Measurements from ENCODE around the gene OR10H1.
A peak's percentile ranks its signal among the peaks of the same experiment; 100 is the strongest.
"Not testable (repeated sequence)": the region's sequence is repeated elsewhere in the genome, so short reads cannot be mapped to it uniquely, and the experiment has no call there.

Gene OR10H1

GRCh38 chr19:15790096-15790495 lies 25.4 kb downstream of the OR10H1 start:
- H3K4me3 ChIP-seq (ENCODE audit: low read length), result no peak overlapping the region
- DNase-seq (ENCODE audit: low read depth), result peak; percentile 13
- TF ChIP-seq CTCF (IDR thresholded peaks at IDR 0.05; ENCODE audit: insufficient read depth, low read depth, low read length, missing control alignments), result no peak

GRCh38 chr19:15788594-15789270 lies 26.7 kb downstream of the OR10H1 start:
- no peak for DNase-seq (ENCODE audit: low read depth)
- H3K4me3 ChIP-seq (ENCODE audit: low read length), result no peak overlapping the region
- no peak for TF ChIP-seq CTCF (IDR thresholded peaks at IDR 0.05; ENCODE audit: insufficient read depth, low read depth, low read length, missing control alignments)

GRCh38 chr19:15787611-15788155 lies 27.8 kb downstream of the OR10H1 start, which contains the start of gene OR10H5:
Gene OR10H5, plus strand, starts transcription at chr19:15787661. Its CDS starts 6,388 bp downstream, at chr19:15794049.
- H3K4me3 ChIP-seq (ENCODE audit: low read length), result no peak within 1 kb of the TSS
- TF ChIP-seq CTCF (IDR thresholded peaks at IDR 0.05; ENCODE audit: insufficient read depth, low read depth, low read length, missing control alignments), result no peak
- DNase-seq (ENCODE audit: low read depth), result no peak

- DNase-seq (ENCODE audit: low read depth); H3K4me3 ChIP-seq (ENCODE audit: low read length): not testable (repeated sequence)
Measured at GRCh38 chr19:15782896-15783295, 32.6 kb downstream of the OR10H1 start.

- TF ChIP-seq CTCF (IDR thresholded peaks at IDR 0.05; ENCODE audit: insufficient read depth, low read depth, low read length, missing control alignments), result no peak
- no peak for DNase-seq (ENCODE audit: low read depth)
Measured at GRCh38 chr19:15782211-15782610, 33.3 kb downstream of the OR10H1 start.

GRCh38 chr19:15781661-15782060 lies 33.8 kb downstream of the OR10H1 start:
- DNase-seq (ENCODE audit: low read depth), result no peak
- H3K4me3 ChIP-seq (ENCODE audit: low read length), result no peak overlapping the region
- no peak for TF ChIP-seq CTCF (IDR thresholded peaks at IDR 0.05; ENCODE audit: insufficient read depth, low read depth, low read length, missing control alignments)

More at GRCh38 chr19:15782211-15782610, 33.3 kb downstream of the OR10H1 start:
- H3K4me3 ChIP-seq (ENCODE audit: low read length), result no peak overlapping the region

GRCh38 chr19:15780610-15781418 lies 34.6 kb downstream of the OR10H1 start:
- H3K4me3 ChIP-seq (ENCODE audit: low read length), result no peak overlapping the region
- peak; percentile 2 for DNase-seq (ENCODE audit: low read depth)
- TF ChIP-seq CTCF (IDR thresholded peaks at IDR 0.05; ENCODE audit: insufficient read depth, low read depth, low read length, missing control alignments), result no peak
